Subcutaneous preadipocyte (primary cell): ENCODE data around the gene B3GNT4. TPM values are rescaled to one million over a fixed set of nuclear protein-coding genes. Genes with fewer than 3 reads are reported as not detected.

Experiments
- small RNA-seq: library from RNA; depleted of rRNA; stranded (forward); fragments of <200 nt; gene quantifications from one replicate; pipeline ENCODE3, GENCODE V24; 2012
- total RNA-seq: library from RNA; depleted of rRNA; stranded (reverse); fragments of >200 nt; gene quantifications from 2 replicates; pipeline ENCODE4 v1.2.3, GENCODE V29; 2012

Gene B3GNT4
- under 0.01 and 0.20 TPM in 2 replicates for total RNA-seq

GRCh38 chr12:122203301-122204166, at the start of gene B3GNT4:
TSS of gene B3GNT4 (plus strand) at chr12:122203709. CDS start at chr12:122204619, 910 bp downstream.

GRCh38 chr12:122174155-122174845, 29.2 kb upstream of the B3GNT4 start, which contains the start of gene IL31:
TSS of gene IL31 (minus strand) at chr12:122174221. CDS start at chr12:122174172, 49 bp downstream.

GRCh38 chr12:122182887-122183587, 20.5 kb upstream of the B3GNT4 start, which contains the start of gene LRRC43:
TSS of gene LRRC43 (plus strand) at chr12:122183123. CDS start at chr12:122183145, 22 bp downstream.

GRCh38 chr12:122225683-122226365, 22.3 kb downstream of the B3GNT4 start, which contains the start of gene DIABLO:
TSS of gene DIABLO (minus strand) at chr12:122226052. CDS start at chr12:122226014, 38 bp downstream.

Small RNA genes lying within 50 kb of the gene (small RNA-seq; reads per million reads assigned to genes)
- 0.19 reads per million for gene DIABLO

Other genes with a start within 250 kb of the B3GNT4 start
- gene BCL7A, start 181.8 kb upstream of the B3GNT4 start, total RNA-seq = 1.8 and 5.7 TPM in 2 replicates
- 12.1 and 19.5 TPM in 2 replicates for gene MLXIP, start 125.0 kb upstream of the B3GNT4 start, total RNA-seq
- gene IL31, start 29.5 kb upstream of the B3GNT4 start, total RNA-seq = not detected in 2 replicates
- under 0.01 and 0.59 TPM in 2 replicates for gene LRRC43, start 20.6 kb upstream of the B3GNT4 start, total RNA-seq
- gene DIABLO, start 22.3 kb downstream of the B3GNT4 start, total RNA-seq = 55.3 and 57.3 TPM in 2 replicates
- gene VPS33A, start 62.8 kb downstream of the B3GNT4 start, total RNA-seq = 15.1 and 26.4 TPM in 2 replicates
- 37.8 and 48.5 TPM in 2 replicates for gene CLIP1, start 219.0 kb downstream of the B3GNT4 start, total RNA-seq